Spleen (tissue), 11 donors: ENCODE data around the gene PCDH19. TPM values are rescaled to one million over a fixed set of nuclear protein-coding genes. Genes with fewer than 3 reads are reported as not detected.

Source experiments
- DNase-seq: peaks from one replicate; pipeline ENCODE4 v3.0.0-alpha.2; 2020
- H3K27ac ChIP-seq, 8 donors: fragments of 200-600 bp; sonication (generic) in 7 of 8; 1 replicate in 4 of 8; 2 replicates in 4 of 8; pipeline versions ENCODE4 v1.5.0 to v1.8.0; 2016 to 2021; ENCODE audit warnings: inconsistent platforms in 4 of 8, mild to moderate bottlenecking in 4 of 8, moderate library complexity in 1 of 8
- H3K27me3 ChIP-seq, 7 donors: fragments of 200-600 bp; sonication (generic) in 6 of 7; replicated peaks in 1 of 7; 1 replicate in 4 of 7; 2 replicates in 3 of 7; pipeline versions ENCODE4 v1.5.0 to v1.8.0; 2016 to 2021; ENCODE audit warnings: inconsistent platforms in 3 of 7, mild to moderate bottlenecking in 1 of 7
- H3K36me3 ChIP-seq, 6 donors: fragments of 200-600 bp; sonication (generic) in 5 of 6; 1 replicate in 4 of 6; 2 replicates in 2 of 6; pipeline versions ENCODE4 v1.5.0 to v1.8.0; 2016 to 2021; ENCODE audit warnings: inconsistent platforms in 2 of 6
- H3K4me1 ChIP-seq, 6 donors: fragments of 200-600 bp; sonication (generic) in 5 of 6; 1 replicate in 3 of 6; 2 replicates in 3 of 6; pipeline versions ENCODE4 v1.5.0 to v1.8.0; 2016 to 2021; ENCODE audit warnings: inconsistent platforms in 3 of 6
- H3K4me3 ChIP-seq, 8 donors: fragments of 200-600 bp; sonication (generic) in 7 of 8; 1 replicate in 4 of 8; 2 replicates in 4 of 8; pipeline versions ENCODE4 v1.5.0 to v1.8.0; 2016 to 2021; ENCODE audit warnings: inconsistent platforms in 4 of 8, mild to moderate bottlenecking in 4 of 8, moderate library complexity in 2 of 8
- H3K9me3 ChIP-seq, 8 donors: fragments of 200-600 bp; sonication (generic) in 7 of 8; 1 replicate in 4 of 8; 2 replicates in 4 of 8; pipeline versions ENCODE4 v1.5.0 to v1.8.0; 2016 to 2021; ENCODE audit warnings: inconsistent platforms in 4 of 8
- POLR2A ChIP-seq, 3 donors: fragments of 450-650 bp; IDR thresholded peaks; one replicate each; pipeline ENCODE4 v1.5.1; 2017; ENCODE audit warnings: antibody characterized with exemption in 3 of 3, mild to moderate bottlenecking in 1 of 3
- POLR2AphosphoS5 ChIP-seq, 3 donors: sonication (generic); formaldehyde crosslinking; IDR thresholded peaks; one replicate each; pipeline ENCODE4 v1.5.1; 2017; ENCODE audit warnings: antibody characterized with exemption in 3 of 3
- WGBS, 5 donors: extraction: QIAGEN DNeasy Blood & Tissue Kit in 3 of 5; methylation state at CpG; one replicate each; pipeline versions ENCODE4 v1.1.5 to v1.1.7; 2013 to 2018; 5-methylcytosine and 5-hydroxymethylcytosine counted together
- intact Hi-C: fragments of 100-400 bp; cut with DNase I; formaldehyde crosslinking; loops from one replicate; pipeline ENCODE4 v1.15.0; 2023; ENCODE audit warnings: low total_unique reads
- polyA plus RNA-seq, 3 donors: library from polyadenylated mRNA; stranded (reverse); fragments of 200-250 nt; gene quantifications; one replicate each; pipeline ENCODE4 v1.2.1, GENCODE V29; 2013
- total RNA-seq, 7 donors: library from RNA; depleted of rRNA in 3 of 7; stranded (reverse); fragments of >200 nt in 3 of 7; fragmentation: NEBNext Ultra II Directional in 4 of 7; extraction: Animal tissue kit (Norgen Biotek cat#: 25700) in 4 of 7; gene quantifications; one replicate each; pipeline versions ENCODE4 v1.1.0 to v1.2.1, GENCODE V29; 2016 to 2021
- TF ChIP-seq, protein P1 (sequence below), 11 experiments: fragments of 200-600 bp in 7 of 11; fragments of 450-650 bp in 4 of 11; sonication (generic) in 4 of 11; IDR thresholded peaks in 8 of 11; conservative IDR thresholded peaks in 3 of 11; 1 replicate in 7 of 11; 2 replicates in 4 of 11; pipeline versions ENCODE4 v1.4.0 to v1.8.0; 2016 to 2021; ENCODE audit warnings: antibody characterized with exemption in 11 of 11, inconsistent platforms in 4 of 11, mild to moderate bottlenecking in 1 of 11
- donor health status: healthy with polysubstance abuse.
- donor health status: DM: no; HTN: no; CAD: no; lungs with moderate emphysema.
- donor health status: DM: no; HTN: no; CAD: no.
- donor health status: Bipolar disorder and iron deficiency.
- donor health status: healthy.
- donor health status: DM: no; HTN: no; CAD: no.
- donor health status: DM: yes; HTN: yes; CAD: no.

The PCDH19 gene
- total and polyA plus RNA-seq, 10 donors = 0.02 to 0.34 (median 0.08) TPM

DNA sequence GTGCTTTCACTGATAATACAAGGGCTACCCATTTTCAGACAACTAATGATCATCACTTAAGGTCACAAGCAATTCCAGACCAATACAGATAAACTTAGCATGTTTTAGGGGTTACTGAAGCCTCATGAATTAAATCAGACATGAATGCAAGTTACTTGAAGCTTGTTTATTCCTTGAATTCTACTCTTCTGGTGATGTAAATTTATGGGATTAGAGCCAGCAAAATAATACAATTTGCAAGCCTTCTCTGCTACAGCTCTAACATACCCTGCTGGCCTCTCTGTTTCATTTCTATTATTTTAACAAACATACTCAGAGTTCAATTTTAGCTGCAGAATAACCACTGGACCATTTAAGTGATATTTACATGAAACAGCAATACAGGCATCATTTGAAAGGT is 60.7 kb downstream of the PCDH19 start:
- intact Hi-C loops = no loop called here
- peaks cover 0 to 3% (median 0%) of the 10 kb centered on the region in 8 donors for H3K9me3 ChIP-seq
- H3K27me3 ChIP-seq = no peaks in the 10 kb centered on the region
- H3K36me3 ChIP-seq = no peaks in the 10 kb centered on the region
- DNase-seq = no peak
- H3K27ac ChIP-seq = no peak overlapping the region
- H3K4me3 ChIP-seq = no peak overlapping the region
- H3K4me1 ChIP-seq = no peaks in the 10 kb centered on the region
- TF ChIP-seq POLR2AphosphoS5 (IDR thresholded peaks at IDR 0.05) = no peak
- TF ChIP-seq, protein P1, sequence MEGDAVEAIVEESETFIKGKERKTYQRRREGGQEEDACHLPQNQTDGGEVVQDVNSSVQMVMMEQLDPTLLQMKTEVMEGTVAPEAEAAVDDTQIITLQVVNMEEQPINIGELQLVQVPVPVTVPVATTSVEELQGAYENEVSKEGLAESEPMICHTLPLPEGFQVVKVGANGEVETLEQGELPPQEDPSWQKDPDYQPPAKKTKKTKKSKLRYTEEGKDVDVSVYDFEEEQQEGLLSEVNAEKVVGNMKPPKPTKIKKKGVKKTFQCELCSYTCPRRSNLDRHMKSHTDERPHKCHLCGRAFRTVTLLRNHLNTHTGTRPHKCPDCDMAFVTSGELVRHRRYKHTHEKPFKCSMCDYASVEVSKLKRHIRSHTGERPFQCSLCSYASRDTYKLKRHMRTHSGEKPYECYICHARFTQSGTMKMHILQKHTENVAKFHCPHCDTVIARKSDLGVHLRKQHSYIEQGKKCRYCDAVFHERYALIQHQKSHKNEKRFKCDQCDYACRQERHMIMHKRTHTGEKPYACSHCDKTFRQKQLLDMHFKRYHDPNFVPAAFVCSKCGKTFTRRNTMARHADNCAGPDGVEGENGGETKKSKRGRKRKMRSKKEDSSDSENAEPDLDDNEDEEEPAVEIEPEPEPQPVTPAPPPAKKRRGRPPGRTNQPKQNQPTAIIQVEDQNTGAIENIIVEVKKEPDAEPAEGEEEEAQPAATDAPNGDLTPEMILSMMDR (IDR thresholded peaks at IDR 0.05 in 8 of 11, conservative IDR thresholded peaks at IDR 0.05 in 3 of 11) = no peak
- no peak for TF ChIP-seq POLR2A (IDR thresholded peaks at IDR 0.05)

DNA sequence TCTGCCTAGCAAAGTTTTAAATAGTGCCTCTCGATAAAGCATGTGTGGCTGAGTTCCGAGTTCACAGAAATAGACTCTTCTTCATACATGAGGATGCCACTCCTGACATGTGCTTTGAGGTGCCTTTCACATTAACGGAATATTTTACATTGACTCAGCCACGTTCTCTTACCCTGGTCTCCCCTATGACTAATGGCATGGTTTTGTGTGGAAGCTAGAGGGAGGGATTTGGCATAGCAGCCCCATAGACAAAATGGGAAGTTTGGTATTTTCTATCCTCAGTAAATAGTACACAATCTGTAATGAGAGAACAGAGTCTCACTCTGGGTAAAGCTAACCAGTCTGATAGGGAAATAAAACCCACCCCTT is 68.9 kb downstream of the PCDH19 start:
- 67 to 81% (median 76%) methylated on average over 4 of the region's 4 CpGs for WGBS, 5 donors
- intact Hi-C loops = no loop called here

DNA sequence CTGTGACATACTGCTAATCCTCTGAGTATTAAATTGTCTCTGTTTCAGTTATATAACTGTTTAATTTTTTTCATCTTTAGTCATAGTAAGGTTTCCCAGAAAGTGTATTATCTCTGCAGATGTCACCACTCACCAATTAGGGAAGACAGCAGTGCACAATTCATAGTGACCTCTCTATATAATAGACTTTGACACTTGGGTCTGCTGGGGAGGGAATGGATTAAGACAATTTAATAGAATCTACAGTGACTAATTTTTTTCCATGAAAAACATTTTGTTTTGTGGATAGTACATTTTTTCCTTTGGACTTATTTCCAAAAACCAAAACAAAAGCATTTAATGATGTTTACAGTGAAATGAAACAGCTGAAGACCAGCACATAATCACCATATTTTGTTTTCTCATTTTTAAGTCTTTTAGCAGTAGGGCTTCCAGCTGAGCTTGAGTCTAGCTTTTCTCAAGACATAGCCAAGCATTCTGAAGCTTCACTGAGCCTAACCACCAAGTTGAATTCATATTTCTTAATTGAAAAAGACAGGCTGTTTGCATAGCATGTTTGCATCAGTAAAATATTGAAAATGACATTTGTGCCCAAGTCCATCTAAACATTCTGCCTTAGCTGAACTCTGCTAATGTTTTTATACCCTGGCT is 69.5 kb downstream of the PCDH19 start:
- Histone ChIP-seq H3K27ac (no peak overlapping the region), H3K36me3 (no peaks in the 10 kb centered on the region), H3K4me3 (no peak overlapping the region), H3K9me3 (no peaks in the 10 kb centered on the region), H3K4me1 (no peaks in the 10 kb centered on the region), H3K27me3 (no peaks in the 10 kb centered on the region)
- no peak for DNase-seq
- no peak for TF ChIP-seq POLR2A (IDR thresholded peaks at IDR 0.05)
- TF ChIP-seq, protein P1 (IDR thresholded peaks at IDR 0.05 in 8 of 11, conservative IDR thresholded peaks at IDR 0.05 in 3 of 11) = no peak
- TF ChIP-seq POLR2AphosphoS5 (IDR thresholded peaks at IDR 0.05) = no peak
- intact Hi-C loops = no loop called here

More for the DNA sequence above, 68.9 kb downstream of the PCDH19 start:
- no peaks in the 10 kb centered on the region for H3K36me3 ChIP-seq
- DNase-seq = no peak
- H3K9me3 ChIP-seq = no peaks in the 10 kb centered on the region
- no peak for TF ChIP-seq POLR2AphosphoS5 (IDR thresholded peaks at IDR 0.05)
- TF ChIP-seq, protein P1 (IDR thresholded peaks at IDR 0.05 in 8 of 11, conservative IDR thresholded peaks at IDR 0.05 in 3 of 11) = no peak
- no peak for TF ChIP-seq POLR2A (IDR thresholded peaks at IDR 0.05)
- no peak overlapping the region for H3K27ac ChIP-seq
- no peak overlapping the region for H3K4me3 ChIP-seq
- H3K4me1 ChIP-seq = no peaks in the 10 kb centered on the region
- H3K27me3 ChIP-seq = no peaks in the 10 kb centered on the region

DNA sequence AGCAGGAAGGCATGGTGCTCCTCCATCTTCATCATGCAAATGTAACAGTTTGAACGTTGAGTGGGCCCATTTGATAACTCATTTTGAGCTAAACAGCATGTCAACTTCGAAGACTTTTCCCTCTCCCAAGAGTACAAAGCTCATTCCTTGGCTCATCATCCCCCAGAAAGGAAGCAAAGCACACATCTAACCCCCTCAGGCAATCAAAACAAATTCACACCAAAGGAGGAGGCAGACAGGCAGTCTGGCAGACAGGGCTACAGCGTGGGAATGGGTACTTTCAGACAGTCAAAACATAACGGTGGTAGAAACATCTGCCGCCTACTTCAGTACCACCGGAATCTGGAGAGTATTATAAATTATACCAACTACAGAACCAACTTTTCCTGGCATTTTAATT is 81.7 kb downstream of the PCDH19 start:
- Histone ChIP-seq H3K4me1 (no peaks in the 10 kb centered on the region), H3K36me3 (no peaks in the 10 kb centered on the region), H3K9me3 (no peaks in the 10 kb centered on the region), H3K27me3 (peaks cover 0 to 6% (median 0%) of the 10 kb centered on the region in 7 donors), H3K27ac (no peak overlapping the region), H3K4me3 (no peak overlapping the region)
- no peak for DNase-seq
- WGBS, 5 donors = 38 to 52% (median 46%) methylated on average over 6 of the region's 6 CpGs
- no peak for TF ChIP-seq POLR2A (IDR thresholded peaks at IDR 0.05)
- intact Hi-C loops = no loop called here

DNA sequence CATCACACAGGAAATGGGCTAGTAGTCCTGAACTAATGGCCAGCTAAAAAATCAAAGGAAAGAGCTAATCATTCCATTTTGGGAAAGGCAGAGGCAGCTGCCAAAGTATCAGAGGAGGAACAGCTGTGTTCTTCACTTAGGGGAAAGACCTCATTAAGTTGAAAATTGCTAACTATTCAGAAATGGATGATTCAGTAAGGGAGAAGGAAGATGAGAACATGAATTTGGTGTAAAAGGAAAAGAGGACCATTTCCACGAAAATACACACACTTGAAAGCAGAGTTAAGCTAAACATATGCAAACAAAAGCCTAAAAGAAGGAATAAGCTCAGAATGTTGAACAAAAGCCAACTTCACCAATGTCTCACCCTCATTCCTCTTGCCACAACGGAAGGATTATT is 90.4 kb downstream of the PCDH19 start:
- WGBS, 5 donors = 27 to 59% (median 45%) methylated on average over 2 of the region's 2 CpGs
- Histone ChIP-seq H3K4me1 (no peaks in the 10 kb centered on the region), H3K4me3 (no peak overlapping the region), H3K36me3 (no peaks in the 10 kb centered on the region), H3K27me3 (no peaks in the 10 kb centered on the region), H3K27ac (no peak overlapping the region), H3K9me3 (no peaks in the 10 kb centered on the region)
- intact Hi-C loops = no loop called here
- TF ChIP-seq POLR2A (IDR thresholded peaks at IDR 0.05) (no peak), POLR2AphosphoS5 (IDR thresholded peaks at IDR 0.05) (no peak)
- TF ChIP-seq, protein P1 (IDR thresholded peaks at IDR 0.05 in 8 of 11, conservative IDR thresholded peaks at IDR 0.05 in 3 of 11) = no peak
- DNase-seq = no peak
